GM21360 (cell line): ENCODE measurements around the gene LRSAM1.

Source experiments
- ATAC-seq: cut with Tn5 transposase; IDR thresholded peaks from one replicate; pipeline ENCODE4 v1.9.1; 2021; ENCODE audit warnings: mild to moderate bottlenecking, moderate library complexity; ENCODE audit not compliant: unreplicated experiment

The LRSAM1 gene

DNA sequence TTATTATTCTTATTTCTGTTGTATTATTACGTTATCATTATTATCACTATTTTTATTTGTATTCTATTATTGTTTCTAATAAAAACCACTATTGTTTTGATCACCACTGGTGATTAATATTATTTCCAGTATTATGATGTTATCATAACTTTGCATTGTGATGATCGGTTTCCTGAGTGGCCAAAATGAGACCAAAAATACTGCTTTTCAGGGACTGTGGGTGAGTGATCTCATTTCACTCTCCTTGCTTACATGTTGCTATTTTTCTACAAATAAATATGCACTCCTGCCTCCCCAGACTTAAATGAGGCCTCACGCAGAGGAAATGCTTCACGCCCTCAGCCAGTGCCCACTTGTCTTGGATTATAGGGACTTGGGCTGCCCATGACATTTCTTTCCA is 78.4 kb downstream of the LRSAM1 start:
- ATAC-seq: no peak

DNA sequence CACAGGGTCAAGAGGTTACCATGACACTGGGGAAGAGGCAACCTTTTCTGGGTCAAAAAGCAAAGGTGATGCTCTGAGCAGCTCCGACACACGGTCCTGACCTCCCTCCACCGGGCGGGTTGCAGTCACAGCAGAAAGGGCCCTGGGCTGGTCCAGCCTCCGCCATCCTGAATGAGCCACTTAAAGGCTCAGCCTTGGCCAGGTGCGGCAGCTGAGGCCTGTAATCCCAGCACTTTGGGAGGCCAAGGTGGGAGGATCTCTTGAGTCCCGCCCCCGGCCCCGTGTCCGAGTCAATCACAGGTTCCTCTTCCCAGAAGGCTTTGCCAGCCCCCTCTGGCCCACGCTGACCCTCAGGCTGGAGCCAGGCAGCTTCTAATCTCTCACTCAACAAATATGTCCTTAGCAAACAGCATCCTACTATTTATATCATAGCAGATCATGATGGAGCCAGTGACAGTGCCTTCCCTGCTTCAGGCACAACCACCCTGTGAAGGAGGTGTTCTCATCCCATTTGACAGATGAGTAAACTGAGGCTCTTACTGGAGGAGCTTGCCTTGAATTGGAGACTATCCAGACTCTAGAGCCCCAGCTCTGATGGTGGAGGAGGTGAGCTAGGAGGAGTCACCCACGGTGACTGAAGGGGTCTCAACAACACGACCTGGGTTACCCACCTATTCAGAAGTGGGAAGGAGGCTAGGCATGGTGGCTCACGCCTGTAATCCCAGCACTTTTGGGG is 79.1 kb downstream of the LRSAM1 start:
- ATAC-seq: no peak

DNA sequence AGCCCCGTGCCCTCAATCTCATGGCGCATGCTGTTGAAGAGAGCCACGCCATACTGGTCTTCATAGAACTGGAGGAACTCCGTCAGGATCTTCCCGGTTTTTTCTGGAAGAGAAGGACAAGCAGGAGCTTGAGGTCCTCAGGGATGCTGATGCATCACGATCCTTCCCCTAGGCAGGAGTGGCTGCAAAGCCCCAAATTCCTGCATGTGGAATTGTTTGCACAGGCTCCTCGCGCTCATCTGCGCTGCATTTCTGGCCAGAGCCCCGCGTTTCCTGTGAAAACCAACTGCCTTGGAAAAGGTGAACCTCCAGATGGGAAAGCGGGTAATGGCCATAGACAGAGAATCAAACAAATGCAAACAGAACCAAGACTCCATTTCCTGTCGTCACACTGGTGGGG is 80.4 kb downstream of the LRSAM1 start:
- ATAC-seq: no peak

DNA sequence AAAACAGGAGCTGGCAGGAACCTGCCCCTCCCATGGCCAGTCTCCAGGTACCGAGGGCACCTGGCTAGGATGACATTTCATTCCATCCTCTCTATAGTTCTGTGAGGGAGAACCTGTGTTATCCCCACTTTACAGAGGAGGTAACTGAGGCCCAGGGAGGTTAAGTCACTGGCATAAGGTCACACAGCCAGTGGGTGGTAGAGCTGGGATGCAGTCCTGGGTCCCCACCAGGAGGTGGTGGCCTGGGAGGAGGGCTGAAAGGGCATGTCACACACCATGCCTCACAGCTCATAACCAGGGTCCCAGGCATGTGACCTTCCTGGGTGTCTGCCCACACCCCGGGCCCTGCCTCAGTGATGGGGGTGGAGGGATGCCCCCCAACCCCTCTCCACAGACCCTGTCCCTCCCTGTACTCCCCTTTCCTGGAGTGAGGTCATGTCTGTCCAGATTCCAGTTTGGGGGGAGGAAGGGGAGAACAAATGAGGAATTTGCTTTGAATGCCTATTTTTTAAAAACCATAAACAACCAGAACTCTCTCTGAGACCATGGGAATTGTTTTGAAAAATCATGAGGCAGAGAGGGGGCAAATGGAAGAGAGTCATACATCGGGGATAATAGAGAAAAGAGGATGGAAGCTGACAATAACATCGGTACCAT is 83.1 kb downstream of the LRSAM1 start:
- no peak for ATAC-seq

DNA sequence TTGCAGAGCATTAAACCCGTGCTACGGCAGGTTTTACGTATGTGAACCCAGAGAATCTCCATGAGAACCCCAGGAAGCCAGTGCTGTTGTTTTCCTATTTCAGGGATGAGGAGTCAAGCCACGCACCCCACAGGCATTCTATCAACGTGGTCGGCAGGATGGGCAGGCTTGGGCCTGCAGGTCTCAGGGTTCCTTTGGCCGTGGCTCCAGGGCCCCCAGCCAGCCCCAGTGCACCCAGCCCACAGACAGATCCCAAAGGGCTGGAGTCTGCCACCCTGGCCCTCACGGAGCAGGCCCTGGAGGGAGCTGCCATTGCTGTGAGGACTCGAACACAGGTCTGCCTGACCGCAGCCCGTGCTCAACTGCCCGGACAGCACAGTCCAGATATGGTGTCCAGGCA is 83.6 kb downstream of the LRSAM1 start:
- no peak for ATAC-seq

DNA sequence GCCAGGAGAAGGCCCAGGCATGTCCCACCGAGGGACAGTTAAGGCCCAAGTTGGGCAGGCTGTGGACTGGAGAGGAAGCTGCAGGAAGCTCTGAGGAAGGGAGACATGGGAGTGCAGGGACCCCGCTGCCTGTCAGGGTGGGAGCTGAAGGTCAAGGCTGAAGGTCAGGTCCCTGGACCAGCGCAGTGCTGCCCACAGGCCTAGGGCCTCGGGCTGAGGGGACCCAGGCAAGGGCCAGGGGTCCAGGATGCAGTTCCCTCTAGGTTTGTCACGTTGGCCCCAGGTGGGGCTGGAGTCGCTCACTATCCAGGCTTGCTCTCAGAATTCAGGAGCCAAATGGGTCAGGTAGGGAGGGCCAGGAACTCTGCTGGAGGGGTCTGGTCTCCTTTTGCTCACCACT is 84.1 kb downstream of the LRSAM1 start:
- ATAC-seq: no peak

DNA sequence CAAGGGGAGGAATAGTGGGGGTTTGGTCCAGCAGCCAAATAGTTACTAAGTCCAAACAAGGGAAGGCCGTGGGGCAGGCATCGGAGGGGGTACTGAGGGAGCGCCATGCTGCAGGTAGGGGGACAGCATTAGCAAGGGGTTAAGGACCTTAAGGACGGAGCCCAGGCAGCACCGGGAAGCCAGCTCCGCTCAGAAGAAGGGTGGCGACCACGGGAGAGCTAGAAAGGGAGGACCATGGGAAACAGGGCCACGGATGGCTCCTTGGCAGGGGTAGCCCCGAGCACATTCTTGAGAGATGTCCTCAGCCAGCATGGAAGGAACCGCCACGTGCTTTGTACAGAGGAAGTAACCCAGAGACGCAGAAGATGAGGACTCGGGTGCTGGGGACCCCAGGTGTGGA is 84.5 kb downstream of the LRSAM1 start:
- no peak for ATAC-seq

DNA sequence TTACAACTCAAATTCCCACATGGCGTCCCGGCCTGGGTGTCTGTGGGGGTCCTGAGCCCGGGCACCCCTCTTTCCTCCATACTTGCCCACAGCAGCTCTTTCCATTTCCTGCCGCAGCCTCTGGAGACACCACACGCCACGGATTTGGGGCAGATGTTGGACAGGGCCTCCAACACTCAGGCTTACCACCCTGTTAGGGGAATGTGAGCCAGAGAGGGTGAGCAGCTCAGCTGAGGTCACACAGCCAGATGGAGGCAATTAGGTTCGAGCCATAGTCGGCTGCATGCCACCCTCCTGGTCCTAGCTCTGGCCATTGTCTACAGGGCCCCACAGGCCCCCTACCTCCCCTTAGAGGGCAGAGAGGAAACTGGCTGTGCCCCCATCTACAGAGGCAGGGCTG is 85.2 kb downstream of the LRSAM1 start:
- ATAC-seq: no peak

DNA sequence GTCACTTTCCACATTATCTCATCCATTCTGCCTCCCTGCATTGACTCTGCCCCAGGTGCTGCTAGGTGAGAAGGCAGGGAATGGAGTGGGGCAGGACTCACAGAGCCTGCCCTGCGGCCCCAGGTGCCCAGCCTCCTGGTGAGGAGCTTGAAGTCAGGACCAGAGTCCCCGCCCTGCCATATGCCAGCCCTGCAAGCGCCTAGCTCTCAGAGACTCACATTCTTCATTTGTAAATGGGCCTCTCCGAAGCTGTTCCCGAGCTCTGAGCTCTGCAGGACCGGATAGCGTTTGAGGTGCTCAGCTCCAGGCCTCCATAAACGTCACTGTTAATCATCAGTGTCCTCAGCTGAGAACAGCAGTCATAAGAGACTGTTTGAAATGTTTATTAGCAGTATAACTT is 85.7 kb downstream of the LRSAM1 start:
- no peak for ATAC-seq

DNA sequence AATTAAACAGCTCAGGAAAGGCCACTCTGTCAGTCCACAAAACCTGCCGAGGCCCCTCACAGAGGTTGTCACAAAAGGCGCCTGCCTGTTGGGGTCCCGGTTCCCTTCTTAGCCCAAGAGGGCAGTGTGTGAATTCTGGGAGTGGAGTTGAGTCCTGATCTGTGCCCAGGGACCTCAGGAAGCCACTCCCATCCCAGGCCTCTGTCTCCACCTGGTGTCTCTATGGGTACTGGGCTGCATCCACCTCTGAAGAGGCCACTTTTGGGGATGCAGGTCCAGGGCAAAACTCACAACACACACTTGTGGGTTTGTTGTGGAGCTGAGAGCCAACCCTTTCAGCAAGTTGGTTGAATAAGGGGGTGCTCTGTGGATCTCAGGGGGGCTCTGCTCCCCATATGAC is 86.5 kb downstream of the LRSAM1 start:
- ATAC-seq: no peak

DNA sequence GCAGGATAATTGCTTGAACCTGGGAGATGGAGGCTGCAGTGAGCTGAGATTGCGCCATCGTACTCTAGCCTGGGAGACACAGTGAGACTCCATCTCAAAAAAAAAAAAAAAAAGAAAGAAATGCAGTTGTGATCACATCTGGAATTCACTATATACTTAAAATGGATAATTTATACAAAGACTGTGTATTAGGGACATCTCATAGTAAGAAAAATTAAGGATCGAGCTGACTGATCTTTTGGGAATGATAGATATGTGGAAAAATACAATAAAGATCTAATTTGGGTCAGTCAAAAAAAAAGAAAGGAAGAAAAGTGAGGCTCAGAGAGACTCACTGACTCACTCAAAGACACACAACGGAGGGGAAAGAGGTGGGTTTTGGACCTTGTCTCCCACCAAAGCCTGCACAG is 87.5 kb downstream of the LRSAM1 start:
- no peak for ATAC-seq

DNA sequence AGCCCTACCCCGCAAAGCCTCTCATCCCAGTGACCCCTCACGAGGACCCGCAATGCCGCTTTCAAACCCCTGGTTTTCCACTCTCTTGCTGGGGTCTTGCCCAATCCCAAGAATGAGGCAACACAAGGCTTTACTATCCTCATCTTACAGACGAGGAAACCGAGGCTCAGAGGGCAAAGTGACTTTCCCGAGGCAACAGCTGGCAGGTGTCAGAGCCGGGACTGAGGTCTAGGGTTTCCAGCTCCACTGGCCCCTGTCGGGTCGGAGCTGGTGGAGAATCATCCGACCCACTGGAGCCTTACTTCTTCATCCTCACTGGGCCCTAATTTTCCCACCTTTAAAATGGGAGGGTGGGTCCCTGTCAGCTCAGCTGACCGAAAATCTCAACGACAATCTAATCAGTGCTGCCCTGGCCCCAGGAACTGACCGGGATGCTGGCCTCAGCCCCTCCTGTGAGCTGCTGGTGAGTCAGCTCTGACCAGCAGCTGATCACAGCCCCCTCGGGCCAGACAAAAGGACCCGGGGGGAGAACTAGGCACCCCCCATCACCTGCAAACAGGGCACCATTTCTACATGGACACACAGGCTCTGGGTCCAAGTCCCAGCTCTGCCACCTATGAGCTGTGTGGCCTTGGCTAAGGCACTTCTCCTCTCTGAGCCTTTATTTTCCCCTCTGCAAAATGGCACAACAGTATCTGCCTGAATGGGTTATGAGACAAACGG is 88.1 kb downstream of the LRSAM1 start:
- ATAC-seq: no peak

DNA sequence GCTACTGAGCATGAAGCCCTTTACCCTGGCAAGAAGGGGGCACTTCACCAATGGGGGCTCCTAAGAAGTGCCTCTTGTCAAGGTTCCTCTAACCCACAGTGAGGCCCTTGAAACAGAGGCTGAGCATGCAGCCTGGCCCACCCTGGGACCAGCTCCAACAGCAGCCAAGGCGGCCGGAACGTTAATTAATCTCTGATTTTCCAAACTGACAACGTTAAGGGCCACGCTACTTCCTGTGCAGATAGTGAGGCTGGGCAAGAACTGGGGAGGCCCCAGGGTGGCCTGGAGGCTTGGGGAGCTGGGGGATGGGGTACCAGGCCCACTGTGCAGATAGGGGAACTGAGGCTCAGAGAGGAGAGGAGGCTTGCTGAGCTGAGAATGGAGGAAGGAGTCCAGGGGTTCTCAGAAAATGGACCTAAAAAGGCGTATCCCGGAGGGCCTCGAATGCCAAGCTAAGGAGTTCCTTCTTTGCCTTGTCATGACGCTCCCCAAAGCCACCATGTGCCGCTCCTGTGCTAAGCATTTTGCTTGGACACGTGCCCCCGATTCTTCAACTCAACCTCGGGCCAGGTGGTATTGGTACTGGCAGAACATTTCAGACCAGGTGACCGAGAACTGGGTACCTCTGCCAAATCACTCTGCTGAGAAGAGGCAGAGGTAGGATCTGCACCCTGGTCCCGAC is 88.8 kb downstream of the LRSAM1 start:
- ATAC-seq: no peak

DNA sequence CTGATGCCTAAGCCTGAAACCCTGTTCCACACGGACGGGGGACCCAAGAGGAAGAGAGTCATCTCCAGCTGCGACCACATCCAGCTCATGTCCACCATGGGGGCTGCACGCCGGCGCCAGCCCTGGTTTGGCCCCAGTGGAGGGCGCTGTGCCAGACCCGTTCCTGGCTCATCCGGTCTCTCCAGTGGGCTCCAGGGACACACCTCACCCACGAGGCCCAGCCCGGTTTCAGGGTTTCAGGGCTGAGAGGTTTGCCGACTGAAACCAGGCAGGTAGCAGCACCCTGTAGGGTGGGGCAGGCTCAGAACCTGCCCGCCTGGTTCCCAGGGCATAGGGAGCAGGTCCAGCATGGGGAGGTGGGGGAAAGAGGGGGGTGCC is 89.3 kb downstream of the LRSAM1 start:
- no peak for ATAC-seq

DNA sequence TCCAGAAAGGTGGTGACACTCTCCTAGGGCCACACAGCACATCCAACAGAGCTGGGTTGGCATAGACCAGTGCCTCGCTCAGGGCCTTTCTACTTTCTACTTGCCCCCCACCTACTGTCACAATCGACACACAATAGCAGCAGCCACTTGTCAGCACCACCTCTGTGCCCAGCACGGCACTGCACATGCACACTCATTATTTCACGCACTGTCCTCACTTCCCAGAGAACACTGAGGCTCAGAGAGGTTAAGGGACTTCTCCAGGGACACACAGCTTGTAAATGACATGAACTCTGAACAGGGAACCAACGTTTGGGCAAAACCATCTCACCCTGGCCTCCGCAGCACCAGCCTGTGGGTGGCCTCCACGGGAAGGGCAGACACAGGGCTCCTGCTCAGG is 89.9 kb downstream of the LRSAM1 start:
- no peak for ATAC-seq

DNA sequence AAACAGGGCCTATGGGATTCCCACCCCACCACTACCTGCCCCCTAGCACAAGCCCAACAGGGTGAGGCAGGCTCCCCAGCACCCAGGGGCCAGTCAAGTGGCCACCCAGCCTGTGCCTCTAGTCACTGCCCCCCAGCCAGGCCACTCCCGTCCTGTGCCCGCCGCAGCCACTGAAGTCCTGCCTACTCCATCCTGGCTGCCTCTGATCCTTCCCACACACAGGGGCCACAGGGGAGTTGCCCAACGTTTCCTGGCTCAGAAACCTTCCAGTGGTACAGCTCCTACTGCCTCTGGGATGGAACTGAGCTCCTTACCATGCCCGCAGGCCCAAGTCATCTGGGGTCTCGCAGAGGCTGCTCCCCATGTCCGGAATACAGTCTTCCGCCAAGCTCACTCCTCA is 90.6 kb downstream of the LRSAM1 start:
- no peak for ATAC-seq

DNA sequence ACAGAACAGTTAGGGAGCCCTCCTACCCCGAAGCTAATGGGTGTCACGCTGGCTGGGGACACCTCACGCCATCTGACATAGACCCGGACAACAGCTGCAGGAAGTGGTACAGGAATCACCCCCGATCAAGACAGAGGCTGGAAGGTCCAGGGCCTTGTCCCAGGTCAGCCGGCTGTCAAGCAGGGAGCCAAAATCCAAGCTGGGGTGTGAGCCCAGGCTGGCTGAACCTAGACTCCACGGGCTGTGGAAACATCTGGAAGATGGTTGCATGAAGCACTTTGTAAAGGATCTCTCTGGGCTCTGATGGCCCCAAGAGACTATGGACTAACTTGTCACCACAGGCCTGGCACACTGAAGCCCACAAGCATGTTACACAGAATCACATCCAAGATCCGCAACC is 91.9 kb downstream of the LRSAM1 start:
- ATAC-seq: no peak

DNA sequence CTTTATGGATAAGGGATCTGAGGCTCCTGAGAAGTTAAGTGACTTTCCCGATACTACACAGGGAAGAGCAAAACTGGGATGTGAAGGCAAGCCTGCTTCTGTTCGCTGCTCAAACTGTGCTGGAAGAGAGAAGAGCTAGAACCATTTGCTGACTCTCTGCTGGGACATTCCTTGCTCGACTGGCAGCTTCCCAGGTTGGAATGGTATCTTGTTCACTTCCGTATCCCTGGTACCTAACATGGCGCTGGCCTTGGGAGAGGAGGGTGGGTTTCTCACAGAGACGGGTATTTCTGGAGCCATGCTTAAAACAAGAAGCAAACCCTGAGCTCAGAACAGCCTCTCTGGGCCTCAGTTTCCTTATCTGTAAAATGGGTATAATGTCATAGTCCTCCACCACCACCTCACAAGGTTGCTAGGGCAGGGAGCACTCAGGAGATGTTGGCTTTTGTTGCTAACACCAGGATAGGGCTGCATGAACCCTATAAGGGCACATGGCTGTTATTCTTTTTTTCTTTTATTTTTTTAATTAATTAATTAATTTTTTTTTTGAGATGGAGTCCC is 92.7 kb downstream of the LRSAM1 start:
- no peak for ATAC-seq

DNA sequence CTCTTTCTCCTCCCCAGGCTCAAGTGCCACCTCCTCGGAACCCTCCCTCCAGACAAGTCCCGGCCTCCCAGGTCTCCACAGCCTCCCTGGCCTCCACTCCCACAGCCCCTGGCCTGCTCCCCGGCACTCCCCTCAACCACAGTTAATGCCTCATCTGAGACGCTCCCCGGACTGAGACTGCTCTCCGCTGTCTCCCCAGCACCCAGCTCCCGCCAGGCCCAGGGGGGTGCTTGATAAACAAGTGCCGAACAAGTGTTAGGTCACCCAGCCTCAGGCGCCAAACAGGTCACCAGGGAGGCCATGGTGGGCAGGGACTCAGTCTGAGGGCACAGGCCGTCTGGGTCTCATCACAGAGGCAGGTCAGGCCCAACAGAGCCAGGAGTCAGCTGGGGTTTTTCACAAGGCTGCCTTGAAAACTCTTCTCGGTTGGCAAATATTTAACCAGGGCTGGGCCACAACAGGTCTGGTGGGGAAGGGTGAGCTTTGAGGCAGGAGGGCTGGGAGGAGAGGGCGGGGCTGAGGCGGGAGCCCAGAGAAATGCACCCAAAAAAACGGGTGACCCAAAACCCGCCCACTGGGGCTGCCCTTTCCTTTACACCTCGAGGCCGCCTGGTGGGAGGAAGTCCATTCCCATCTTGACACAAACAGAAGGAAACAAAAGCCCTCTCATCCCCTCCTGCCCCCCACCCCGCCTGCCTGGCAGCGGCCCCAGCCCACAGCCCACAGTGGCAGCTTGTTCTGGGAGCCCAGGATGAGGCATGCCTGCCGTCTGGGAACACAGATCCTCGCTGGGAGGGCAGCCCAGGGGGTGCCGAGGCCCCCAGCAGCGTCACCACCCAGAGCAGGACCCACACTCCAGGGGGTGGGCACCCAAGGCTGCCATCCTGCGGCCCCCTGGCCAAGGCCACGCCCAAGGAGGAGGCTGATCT is 94.2 kb downstream of the LRSAM1 start:
- ATAC-seq: no peak

DNA sequence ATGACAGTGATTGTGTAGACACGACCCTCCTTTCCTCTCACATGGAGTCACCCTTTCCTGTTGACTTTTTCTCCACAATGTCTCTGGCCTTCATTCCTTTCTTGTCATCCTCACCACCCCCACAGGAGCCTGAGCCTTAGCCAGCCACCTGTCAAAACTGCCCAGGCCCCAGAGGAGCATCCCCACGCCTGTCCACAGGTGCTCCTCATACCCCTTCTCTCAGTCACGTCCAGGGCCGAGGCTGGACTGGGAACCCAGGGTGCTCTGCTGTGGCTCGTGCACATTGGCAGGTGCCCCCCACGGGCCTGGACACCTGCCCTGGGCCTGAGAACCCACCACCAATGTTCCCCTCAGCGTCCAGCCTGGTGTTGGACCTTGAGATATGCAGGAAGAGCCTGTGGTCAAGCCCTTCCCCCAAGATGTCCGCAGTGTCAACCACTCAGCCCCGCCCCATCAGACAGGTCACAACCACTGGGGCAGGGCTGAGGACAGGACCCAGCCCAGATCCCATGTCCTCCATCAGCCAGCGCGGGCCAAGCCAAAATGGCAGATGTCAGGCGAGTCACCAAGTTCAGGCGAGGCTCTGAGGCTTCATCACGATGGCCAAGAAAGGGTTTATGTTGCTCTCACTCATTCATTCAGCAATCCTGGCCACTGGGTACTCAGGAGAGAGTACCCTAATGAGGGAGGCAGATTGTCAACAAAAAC is 95.0 kb downstream of the LRSAM1 start:
- ATAC-seq: no peak
